Lower lobe of right lung (tissue), 2 donors: Measurements from ENCODE around the gene AMDHD1. TPM values are rescaled to one million over a fixed set of nuclear protein-coding genes. Genes with fewer than 3 reads are reported as not detected.

Source experiments
- ATAC-seq, 2 donors: fragments of 200-7000 bp; cut with Tn5 transposase; one replicate each; pipeline ENCODE4 v1.9.1; 2020 to 2022; ENCODE audit warnings: mild to moderate bottlenecking in 2 of 2, moderate library complexity in 2 of 2
- DNase-seq: peaks from one replicate; pipeline ENCODE4 v3.0.0-alpha.2; 2020
- H3K27ac ChIP-seq: fragments of 200-600 bp; one replicate; pipeline ENCODE4 v1.8.0; 2022
- H3K27me3 ChIP-seq: fragments of 200-600 bp; one replicate; pipeline ENCODE4 v1.8.0; 2022; ENCODE audit warnings: low read depth
- H3K36me3 ChIP-seq: fragments of 200-600 bp; one replicate; pipeline ENCODE4 v1.8.0; 2022; ENCODE audit warnings: mild to moderate bottlenecking
- H3K4me1 ChIP-seq: fragments of 200-600 bp; one replicate; pipeline ENCODE4 v1.8.0; 2022
- H3K4me3 ChIP-seq: fragments of 200-600 bp; one replicate; pipeline ENCODE4 v1.8.0; 2022; ENCODE audit warnings: mild to moderate bottlenecking
- H3K9me3 ChIP-seq: fragments of 200-600 bp; one replicate; pipeline ENCODE4 v1.8.0; 2022
- intact Hi-C: fragments of 100-400 bp; cut with DNase I; formaldehyde crosslinking; loops from one replicate; pipeline ENCODE4 v1.11.0; 2022
- total RNA-seq: library from RNA; stranded (reverse); fragmentation: NEBNext Ultra II Directional; extraction: Animal tissue kit (Norgen Biotek cat#: 25700); gene quantifications from one replicate; pipeline ENCODE4 v1.2.1, GENCODE V29; 2021
- TF ChIP-seq, protein P1 (sequence below): fragments of 200-600 bp; IDR thresholded peaks from one replicate; pipeline ENCODE4 v1.8.0; 2022; ENCODE audit warnings: antibody characterized with exemption, mild to moderate bottlenecking
- donor health status: DM: no; HTN: yes; CAD: no; lungs with severe emphysema.

The AMDHD1 gene
- total RNA-seq, 1 donor from 2014 or later, result 1.8 TPM

- ATAC-seq (no peak), DNase-seq (no peak)
- TF ChIP-seq, protein P1, sequence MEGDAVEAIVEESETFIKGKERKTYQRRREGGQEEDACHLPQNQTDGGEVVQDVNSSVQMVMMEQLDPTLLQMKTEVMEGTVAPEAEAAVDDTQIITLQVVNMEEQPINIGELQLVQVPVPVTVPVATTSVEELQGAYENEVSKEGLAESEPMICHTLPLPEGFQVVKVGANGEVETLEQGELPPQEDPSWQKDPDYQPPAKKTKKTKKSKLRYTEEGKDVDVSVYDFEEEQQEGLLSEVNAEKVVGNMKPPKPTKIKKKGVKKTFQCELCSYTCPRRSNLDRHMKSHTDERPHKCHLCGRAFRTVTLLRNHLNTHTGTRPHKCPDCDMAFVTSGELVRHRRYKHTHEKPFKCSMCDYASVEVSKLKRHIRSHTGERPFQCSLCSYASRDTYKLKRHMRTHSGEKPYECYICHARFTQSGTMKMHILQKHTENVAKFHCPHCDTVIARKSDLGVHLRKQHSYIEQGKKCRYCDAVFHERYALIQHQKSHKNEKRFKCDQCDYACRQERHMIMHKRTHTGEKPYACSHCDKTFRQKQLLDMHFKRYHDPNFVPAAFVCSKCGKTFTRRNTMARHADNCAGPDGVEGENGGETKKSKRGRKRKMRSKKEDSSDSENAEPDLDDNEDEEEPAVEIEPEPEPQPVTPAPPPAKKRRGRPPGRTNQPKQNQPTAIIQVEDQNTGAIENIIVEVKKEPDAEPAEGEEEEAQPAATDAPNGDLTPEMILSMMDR, result no peak
- Histone ChIP-seq H3K9me3 (no peaks in the 10 kb centered on the region), H3K4me1 (no peaks in the 10 kb centered on the region), H3K27me3 (no peaks in the 10 kb centered on the region), H3K36me3 (no peaks in the 10 kb centered on the region), H3K4me3 (no peak overlapping the region), H3K27ac (no peak overlapping the region)
- intact Hi-C loops, result no loop called here
Measured at GRCh38 chr12:95980437-95980836, 37.3 kb downstream of the AMDHD1 start.

GRCh38 chr12:95982602-95983001, 39.5 kb downstream of the AMDHD1 start:
- TF ChIP-seq, protein P1, result no peak
- Histone ChIP-seq H3K27ac (no peak overlapping the region), H3K27me3 (no peaks in the 10 kb centered on the region), H3K9me3 (no peaks in the 10 kb centered on the region), H3K4me1 (no peaks in the 10 kb centered on the region), H3K36me3 (no peaks in the 10 kb centered on the region), H3K4me3 (no peak overlapping the region)
- intact Hi-C loops, result no loop called here
- ATAC-seq (no peak), DNase-seq (no peak)

DNA sequence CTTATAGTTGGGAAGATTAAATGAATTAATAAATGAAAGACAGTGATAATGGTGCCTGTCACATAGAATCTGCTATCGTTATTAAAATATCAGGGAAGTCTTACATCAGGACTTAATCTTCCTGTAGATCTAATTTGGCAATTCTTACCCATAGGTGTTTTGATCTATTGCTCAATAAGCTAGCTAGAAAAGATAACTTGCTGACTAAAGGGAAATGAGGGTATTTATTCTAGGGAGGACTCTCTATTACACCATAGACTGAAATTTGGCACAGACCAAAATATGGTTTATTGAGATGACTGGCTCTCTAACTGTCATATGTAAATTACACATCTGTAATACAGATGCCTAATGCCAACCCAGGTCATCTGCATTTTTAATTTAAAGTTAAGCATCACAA, 41.6 kb downstream of the AMDHD1 start:
- DNase-seq, result no peak
- Histone ChIP-seq H3K36me3 (no peaks in the 10 kb centered on the region), H3K27me3 (no peaks in the 10 kb centered on the region), H3K4me3 (no peak overlapping the region), H3K27ac (no peak overlapping the region), H3K4me1 (no peaks in the 10 kb centered on the region), H3K9me3 (no peaks in the 10 kb centered on the region)
- TF ChIP-seq, protein P1, result no peak
- intact Hi-C loops, result no loop called here
- no peak for ATAC-seq

DNA sequence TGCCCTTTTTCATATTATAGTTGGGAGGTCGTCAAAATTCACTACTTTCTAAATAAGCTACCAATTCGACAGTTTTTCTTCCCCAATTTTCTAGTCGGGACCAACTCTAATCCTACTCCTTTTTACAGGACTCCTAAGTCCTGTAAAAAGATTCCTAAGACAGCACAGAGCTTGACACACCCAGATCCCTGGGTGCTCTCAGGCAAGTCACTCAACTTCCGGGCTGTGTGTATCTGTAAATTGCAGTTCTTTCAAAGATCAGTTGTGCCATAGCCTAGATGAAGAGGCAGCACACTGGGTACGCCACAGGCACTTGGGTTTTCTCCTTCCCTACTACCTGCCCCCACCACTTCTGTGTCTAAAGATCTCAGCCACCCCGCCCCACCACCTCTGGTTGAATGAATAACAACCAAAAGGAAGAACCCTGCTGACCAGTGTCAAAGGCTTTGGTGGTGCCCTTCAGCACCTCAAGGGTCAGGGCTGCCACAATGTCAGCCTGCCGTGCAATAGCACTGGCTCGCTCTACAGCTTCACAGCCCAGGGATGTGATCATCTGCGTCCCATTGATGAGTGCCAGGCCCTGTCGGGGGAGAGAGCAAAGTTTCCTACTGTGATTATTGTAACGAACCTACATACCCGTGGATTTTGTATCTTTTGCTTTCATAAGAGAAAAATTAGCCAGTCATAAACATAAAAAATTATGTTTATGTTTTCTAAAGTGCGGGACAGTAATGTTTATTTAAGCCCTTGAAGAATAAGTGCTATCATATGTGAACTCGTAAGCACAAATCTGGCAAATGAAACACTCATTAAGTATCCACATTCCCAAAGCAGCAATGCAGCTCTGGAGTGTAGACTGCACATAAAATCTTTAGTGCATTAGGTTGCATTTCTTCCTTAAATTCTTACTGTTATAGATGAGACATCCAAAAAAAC, 43.8 kb downstream of the AMDHD1 start:
- Histone ChIP-seq H3K4me3 (no peak overlapping the region), H3K9me3 (no peaks in the 10 kb centered on the region), H3K36me3 (no peaks in the 10 kb centered on the region), H3K27me3 (no peaks in the 10 kb centered on the region), H3K4me1 (no peaks in the 10 kb centered on the region), H3K27ac (no peak overlapping the region)
- ATAC-seq (no peak), DNase-seq (no peak)
- TF ChIP-seq, protein P1, result no peak
- intact Hi-C loops, result no loop called here

DNA sequence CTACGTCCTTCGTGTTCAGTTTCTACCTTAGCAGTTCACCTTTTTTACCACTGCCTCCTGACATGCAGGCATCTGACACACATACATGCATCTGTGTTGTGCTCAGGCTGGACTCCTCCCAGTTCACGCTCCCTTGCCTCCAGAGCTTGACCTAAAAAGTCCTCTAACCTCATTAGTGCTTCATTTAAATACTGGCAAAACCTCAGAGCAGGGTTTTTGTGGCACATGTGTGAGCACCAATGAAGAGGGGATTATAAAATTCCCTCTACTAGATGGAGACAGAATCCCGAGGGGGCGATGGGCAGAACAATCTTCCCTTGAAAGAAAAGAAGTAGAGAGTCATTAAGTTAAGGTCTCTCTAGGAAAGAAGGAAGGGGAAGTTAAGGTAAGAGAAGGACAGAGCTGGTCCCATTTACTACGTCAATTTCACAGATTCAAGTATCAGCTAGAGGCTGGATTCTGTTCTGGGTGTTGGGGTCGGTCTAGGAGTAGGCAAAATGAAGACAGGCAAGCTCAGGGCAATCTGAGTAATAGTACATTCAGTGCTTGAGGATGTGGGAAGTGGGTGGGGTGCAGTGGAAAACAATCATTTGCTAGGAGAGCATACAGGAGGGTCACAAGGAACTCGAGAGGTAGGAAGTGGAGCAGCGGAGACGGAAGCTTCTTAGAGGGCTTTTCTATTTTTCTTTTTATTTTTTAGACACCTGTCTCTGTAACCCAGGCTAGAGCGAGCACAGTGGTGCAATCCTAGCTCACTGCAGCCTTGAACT, 45.6 kb downstream of the AMDHD1 start:
- Histone ChIP-seq H3K4me1 (no peaks in the 10 kb centered on the region), H3K9me3 (no peaks in the 10 kb centered on the region), H3K27me3 (no peaks in the 10 kb centered on the region), H3K4me3 (no peak overlapping the region), H3K36me3 (no peaks in the 10 kb centered on the region), H3K27ac (no peak overlapping the region)
- intact Hi-C loops, result no loop called here
- ATAC-seq (no peak), DNase-seq (no peak)
- TF ChIP-seq, protein P1, result no peak
